HepG2 (cell line): ENCODE results near the gene VWC2L. TPM values are rescaled to one million over a fixed set of nuclear protein-coding genes. Genes with fewer than 3 reads are reported as not detected.

Source experiments
- EEA1 ChIP-seq: sonication (generic); formaldehyde crosslinking; IDR thresholded peaks from 2 replicates; pipeline ENCODE4 v1.5.1; 2020; ENCODE audit warnings: mild to moderate bottlenecking, missing genetic modification reagents, borderline replicate concordance
- FOXO1 ChIP-seq: sonication (generic); formaldehyde crosslinking; IDR thresholded peaks from 2 replicates; pipeline ENCODE4 v1.4.0; 2020; ENCODE audit warnings: missing genetic modification reagents
- KDM6A ChIP-seq: IDR thresholded peaks from 2 replicates; pipeline ENCODE4 v1.6.1; 2016; ENCODE audit warnings: low read depth
- NBN ChIP-seq: fragments of 450-650 bp; conservative IDR thresholded peaks from 2 replicates; pipeline ENCODE4 v1.6.1; 2017
- RFX5 ChIP-seq: IDR thresholded peaks from 2 replicates; pipeline ENCODE4 v1.6.1; 2011; ENCODE audit warnings: low read depth, low read length, improper control_type of control experiment
- SRSF4 ChIP-seq: fragments of 200-400 bp; formaldehyde crosslinking; IDR thresholded peaks from one replicate; pipeline ENCODE4 v1.6.1; 2018; ENCODE audit warnings: mild to moderate bottlenecking, low read depth, low read length, moderate library complexity; ENCODE audit not compliant: poor library complexity, severe bottlenecking
- TOE1 ChIP-seq: sonication (generic); formaldehyde crosslinking; IDR thresholded peaks from 2 replicates; pipeline ENCODE4 v1.4.0; 2020; ENCODE audit warnings: mild to moderate bottlenecking, missing genetic modification reagents
- ZNF30 ChIP-seq: sonication (generic); formaldehyde crosslinking; IDR thresholded peaks from 2 replicates; pipeline ENCODE4 v1.5.0; 2020; ENCODE audit warnings: mild to moderate bottlenecking, missing genetic modification reagents
- ZNF577 ChIP-seq: sonication (generic); formaldehyde crosslinking; IDR thresholded peaks from 2 replicates; pipeline ENCODE4 v1.4.0; 2020; ENCODE audit warnings: mild to moderate bottlenecking, low read depth, missing genetic modification reagents, borderline replicate concordance
- ZNF737 ChIP-seq: sonication (generic); formaldehyde crosslinking; IDR thresholded peaks from 2 replicates; pipeline ENCODE4 v1.5.0; 2020; ENCODE audit warnings: missing genetic modification reagents, mild to moderate bottlenecking, borderline replicate concordance
- ZNF776 ChIP-seq: sonication (generic); formaldehyde crosslinking; IDR thresholded peaks from 2 replicates; pipeline ENCODE4 v1.4.0; 2020; ENCODE audit warnings: mild to moderate bottlenecking, missing genetic modification reagents
- polyA plus RNA-seq, 8 experiments: library from polyadenylated mRNA; depleted of rRNA in 3 of 8; stranded (reverse) in 7 of 8; unstranded in 1 of 8; fragments of >200 nt; fragmentation: Illumina TruSeq in 4 of 8; extraction: Trizol in 4 of 8; gene quantifications; 2 replicates each; pipeline versions ENCODE4 v1.2.1 to v1.2.3, GENCODE V29; 2011 to 2016; ENCODE audit warnings: low read depth in 4 of 8, missing spikeins in 1 of 8, mixed read lengths in 1 of 8; ENCODE audit not compliant: insufficient read depth in 1 of 8
- total RNA-seq, 5 experiments: library from RNA; depleted of rRNA; stranded (reverse); fragments of >200 nt; fragmentation: Illumina TruSeq; extraction: Trizol; gene quantifications; 2 replicates each; pipeline ENCODE4 v1.2.3, GENCODE V29; 2016; ENCODE audit warnings: low read depth in 1 of 5
- TF ChIP-seq, protein P1 (sequence below): sonication (generic); formaldehyde crosslinking; IDR thresholded peaks from 2 replicates; pipeline ENCODE4 v1.8.0; 2022; ENCODE audit warnings: mild to moderate bottlenecking, missing genetic modification reagents, borderline replicate concordance
- TF ChIP-seq, protein P2 (sequence below), 2 experiments: sonication (generic) in 1 of 2; formaldehyde crosslinking in 1 of 2; IDR thresholded peaks; 2 replicates each; pipeline versions ENCODE4 v1.4.0 to v1.6.1; 2016 to 2020; ENCODE audit warnings: borderline replicate concordance in 1 of 2, low read depth in 1 of 2, mild to moderate bottlenecking in 1 of 2, missing genetic modification reagents in 1 of 2
- TF ChIP-seq, protein P3 (sequence below): sonication (generic); formaldehyde crosslinking; IDR thresholded peaks from 2 replicates; pipeline ENCODE4 v1.5.0; 2020; ENCODE audit warnings: mild to moderate bottlenecking, missing genetic modification reagents
- TF ChIP-seq, protein P4 (sequence below): sonication (generic); formaldehyde crosslinking; IDR thresholded peaks from 2 replicates; pipeline ENCODE4 v1.8.0; 2022; ENCODE audit warnings: missing genetic modification reagents, mild to moderate bottlenecking, inconsistent platforms, borderline replicate concordance
- TF ChIP-seq, protein P5 (sequence below): sonication (generic); formaldehyde crosslinking; IDR thresholded peaks from 2 replicates; pipeline ENCODE4 v1.4.0; 2020; ENCODE audit warnings: missing genetic modification reagents

The VWC2L gene
- total and polyA plus RNA-seq, 2 of the 13 experiments (the other 11 are each of a cell fraction or from before 2014, with no cell fraction given), result not detected

DNA sequence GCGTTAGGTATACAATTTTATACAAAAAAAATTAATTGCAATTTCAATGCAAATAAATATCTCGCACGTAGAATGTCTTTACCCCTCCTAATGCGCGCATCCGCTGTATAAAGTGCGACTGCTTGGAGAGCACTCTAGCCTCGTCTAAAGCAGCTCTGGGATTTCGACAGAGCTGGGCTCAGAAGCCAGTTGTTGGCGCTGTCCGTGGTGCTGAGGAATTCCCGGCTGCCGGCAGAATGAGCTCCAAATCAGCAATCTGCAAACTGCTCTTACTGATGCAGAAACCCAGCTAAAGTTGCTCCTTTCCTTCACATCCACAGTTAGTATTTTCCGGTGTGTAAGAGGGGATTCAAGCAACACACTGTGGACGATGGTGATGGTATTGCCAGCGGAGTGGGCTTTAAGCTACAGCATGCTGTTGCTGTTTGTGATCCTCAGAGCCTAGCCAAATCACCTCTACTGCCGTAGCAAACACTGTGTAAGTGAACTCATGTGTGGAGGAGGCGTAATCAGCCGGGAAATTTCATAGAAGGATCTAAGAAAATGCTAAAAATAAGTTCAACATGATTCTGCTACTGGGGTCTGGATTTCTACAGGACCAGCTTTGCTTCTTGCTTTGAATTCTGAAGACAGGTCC, at the start of gene VWC2L (continued):
- TF ChIP-seq ZNF577 (CRISPR knock-in tag) (no peak), KDM6A (CRISPR knock-in tag) (no peak), SRSF4 (no peak), NBN (no peak), EEA1 (CRISPR knock-in tag) (peak; percentile 60; the same call in 1 of the 2 replicates), FOXO1 (CRISPR knock-in tag) (no peak; the same call in 1 of the 2 replicates), RFX5 (no peak), ZNF776 (CRISPR knock-in tag) (no peak), ZNF737 (CRISPR knock-in tag) (peak; percentile 95), ZNF30 (CRISPR knock-in tag) (no peak), TOE1 (peak; percentile 87; the same call in 1 of the 2 replicates)
- TF ChIP-seq, protein P1, sequence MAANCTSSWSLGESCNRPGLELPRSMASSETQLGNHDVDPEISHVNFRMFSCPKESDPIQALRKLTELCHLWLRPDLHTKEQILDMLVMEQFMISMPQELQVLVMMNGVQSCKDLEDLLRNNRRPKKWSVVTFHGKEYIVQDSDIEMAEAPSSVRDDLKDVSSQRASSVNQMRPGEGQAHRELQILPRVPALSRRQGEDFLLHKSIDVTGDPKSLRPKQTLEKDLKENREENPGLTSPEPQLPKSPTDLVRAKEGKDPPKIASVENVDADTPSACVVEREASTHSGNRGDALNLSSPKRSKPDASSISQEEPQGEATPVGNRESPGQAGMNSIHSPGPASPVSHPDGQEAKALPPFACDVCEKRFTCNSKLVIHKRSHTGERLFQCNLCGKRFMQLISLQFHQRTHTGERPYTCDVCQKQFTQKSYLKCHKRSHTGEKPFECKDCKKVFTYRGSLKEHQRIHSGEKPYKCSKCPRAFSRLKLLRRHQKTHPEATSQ (CRISPR knock-in tag), result peak; percentile 95
- TF ChIP-seq, protein P2, sequence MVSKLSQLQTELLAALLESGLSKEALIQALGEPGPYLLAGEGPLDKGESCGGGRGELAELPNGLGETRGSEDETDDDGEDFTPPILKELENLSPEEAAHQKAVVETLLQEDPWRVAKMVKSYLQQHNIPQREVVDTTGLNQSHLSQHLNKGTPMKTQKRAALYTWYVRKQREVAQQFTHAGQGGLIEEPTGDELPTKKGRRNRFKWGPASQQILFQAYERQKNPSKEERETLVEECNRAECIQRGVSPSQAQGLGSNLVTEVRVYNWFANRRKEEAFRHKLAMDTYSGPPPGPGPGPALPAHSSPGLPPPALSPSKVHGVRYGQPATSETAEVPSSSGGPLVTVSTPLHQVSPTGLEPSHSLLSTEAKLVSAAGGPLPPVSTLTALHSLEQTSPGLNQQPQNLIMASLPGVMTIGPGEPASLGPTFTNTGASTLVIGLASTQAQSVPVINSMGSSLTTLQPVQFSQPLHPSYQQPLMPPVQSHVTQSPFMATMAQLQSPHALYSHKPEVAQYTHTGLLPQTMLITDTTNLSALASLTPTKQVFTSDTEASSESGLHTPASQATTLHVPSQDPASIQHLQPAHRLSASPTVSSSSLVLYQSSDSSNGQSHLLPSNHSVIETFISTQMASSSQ (IDR thresholded peaks at IDR 0.05; ENCODE audit: low read depth), result no peak
- TF ChIP-seq, protein P2 (CRISPR knock-in tag; IDR thresholded peaks at IDR 0.05; ENCODE audit: borderline replicate concordance), result no peak
- TF ChIP-seq, protein P3, sequence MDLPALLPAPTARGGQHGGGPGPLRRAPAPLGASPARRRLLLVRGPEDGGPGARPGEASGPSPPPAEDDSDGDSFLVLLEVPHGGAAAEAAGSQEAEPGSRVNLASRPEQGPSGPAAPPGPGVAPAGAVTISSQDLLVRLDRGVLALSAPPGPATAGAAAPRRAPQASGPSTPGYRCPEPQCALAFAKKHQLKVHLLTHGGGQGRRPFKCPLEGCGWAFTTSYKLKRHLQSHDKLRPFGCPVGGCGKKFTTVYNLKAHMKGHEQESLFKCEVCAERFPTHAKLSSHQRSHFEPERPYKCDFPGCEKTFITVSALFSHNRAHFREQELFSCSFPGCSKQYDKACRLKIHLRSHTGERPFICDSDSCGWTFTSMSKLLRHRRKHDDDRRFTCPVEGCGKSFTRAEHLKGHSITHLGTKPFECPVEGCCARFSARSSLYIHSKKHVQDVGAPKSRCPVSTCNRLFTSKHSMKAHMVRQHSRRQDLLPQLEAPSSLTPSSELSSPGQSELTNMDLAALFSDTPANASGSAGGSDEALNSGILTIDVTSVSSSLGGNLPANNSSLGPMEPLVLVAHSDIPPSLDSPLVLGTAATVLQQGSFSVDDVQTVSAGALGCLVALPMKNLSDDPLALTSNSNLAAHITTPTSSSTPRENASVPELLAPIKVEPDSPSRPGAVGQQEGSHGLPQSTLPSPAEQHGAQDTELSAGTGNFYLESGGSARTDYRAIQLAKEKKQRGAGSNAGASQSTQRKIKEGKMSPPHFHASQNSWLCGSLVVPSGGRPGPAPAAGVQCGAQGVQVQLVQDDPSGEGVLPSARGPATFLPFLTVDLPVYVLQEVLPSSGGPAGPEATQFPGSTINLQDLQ (CRISPR knock-in tag), result no peak; the same call in 1 of the 2 replicates
- TF ChIP-seq, protein P4, sequence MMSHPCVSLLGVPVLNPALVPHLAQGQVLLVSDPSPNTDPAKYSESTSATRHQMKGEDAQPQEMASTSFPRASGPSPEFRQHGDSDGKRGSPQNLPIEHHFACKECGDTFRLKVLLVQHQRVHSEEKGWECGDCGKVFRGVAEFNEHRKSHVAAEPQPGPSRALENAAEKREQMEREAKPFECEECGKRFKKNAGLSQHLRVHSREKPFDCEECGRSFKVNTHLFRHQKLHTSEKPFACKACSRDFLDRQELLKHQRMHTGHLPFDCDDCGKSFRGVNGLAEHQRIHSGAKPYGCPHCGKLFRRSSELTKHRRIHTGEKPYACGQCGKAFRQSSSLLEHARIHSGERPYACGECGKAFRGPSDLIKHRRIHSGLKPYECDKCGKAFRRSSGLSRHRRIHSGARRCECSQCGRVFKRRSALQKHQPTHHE (CRISPR knock-in tag), result peak; percentile 92; the same call in 1 of the 2 replicates
- TF ChIP-seq, protein P5, sequence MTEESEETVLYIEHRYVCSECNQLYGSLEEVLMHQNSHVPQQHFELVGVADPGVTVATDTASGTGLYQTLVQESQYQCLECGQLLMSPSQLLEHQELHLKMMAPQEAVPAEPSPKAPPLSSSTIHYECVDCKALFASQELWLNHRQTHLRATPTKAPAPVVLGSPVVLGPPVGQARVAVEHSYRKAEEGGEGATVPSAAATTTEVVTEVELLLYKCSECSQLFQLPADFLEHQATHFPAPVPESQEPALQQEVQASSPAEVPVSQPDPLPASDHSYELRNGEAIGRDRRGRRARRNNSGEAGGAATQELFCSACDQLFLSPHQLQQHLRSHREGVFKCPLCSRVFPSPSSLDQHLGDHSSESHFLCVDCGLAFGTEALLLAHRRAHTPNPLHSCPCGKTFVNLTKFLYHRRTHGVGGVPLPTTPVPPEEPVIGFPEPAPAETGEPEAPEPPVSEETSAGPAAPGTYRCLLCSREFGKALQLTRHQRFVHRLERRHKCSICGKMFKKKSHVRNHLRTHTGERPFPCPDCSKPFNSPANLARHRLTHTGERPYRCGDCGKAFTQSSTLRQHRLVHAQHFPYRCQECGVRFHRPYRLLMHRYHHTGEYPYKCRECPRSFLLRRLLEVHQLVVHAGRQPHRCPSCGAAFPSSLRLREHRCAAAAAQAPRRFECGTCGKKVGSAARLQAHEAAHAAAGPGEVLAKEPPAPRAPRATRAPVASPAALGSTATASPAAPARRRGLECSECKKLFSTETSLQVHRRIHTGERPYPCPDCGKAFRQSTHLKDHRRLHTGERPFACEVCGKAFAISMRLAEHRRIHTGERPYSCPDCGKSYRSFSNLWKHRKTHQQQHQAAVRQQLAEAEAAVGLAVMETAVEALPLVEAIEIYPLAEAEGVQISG, result peak; percentile 85
